HG02840 (cell line): ENCODE results near the gene ETV2.
"Not testable (repeated sequence)": the region's sequence is repeated elsewhere in the genome, so short reads cannot be mapped to it uniquely, and the experiment has no call there.

Source experiments
- ATAC-seq: cut with Tn5 transposase; IDR thresholded peaks from one replicate; pipeline ENCODE4 v1.9.1; 2021; ENCODE audit warnings: mild to moderate bottlenecking, moderate library complexity, moderate number of reproducible peaks; ENCODE audit not compliant: unreplicated experiment, low FRiP score

ETV2 gene

DNA sequence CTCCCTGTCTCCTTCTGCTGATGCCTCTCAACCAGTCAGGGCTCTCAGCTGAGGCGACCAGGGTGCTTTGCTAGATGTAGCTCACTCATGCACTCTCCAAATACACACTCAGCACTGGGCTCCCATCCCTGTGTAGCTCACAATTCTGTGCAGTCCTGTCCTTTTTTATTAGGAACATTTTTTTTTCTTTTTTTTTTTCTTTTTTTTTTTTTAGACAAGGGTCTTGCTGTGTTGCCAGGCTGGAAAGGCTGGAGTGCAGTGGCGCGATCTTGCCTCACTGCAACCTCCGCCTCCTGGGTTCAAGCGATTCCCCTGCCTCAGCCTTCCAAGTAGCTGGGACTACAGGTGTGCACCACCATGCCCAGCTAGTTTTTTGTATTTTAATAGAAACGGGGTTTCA, 13.3 kb downstream of the ETV2 start:
- not testable (repeated sequence) for ATAC-seq

DNA sequence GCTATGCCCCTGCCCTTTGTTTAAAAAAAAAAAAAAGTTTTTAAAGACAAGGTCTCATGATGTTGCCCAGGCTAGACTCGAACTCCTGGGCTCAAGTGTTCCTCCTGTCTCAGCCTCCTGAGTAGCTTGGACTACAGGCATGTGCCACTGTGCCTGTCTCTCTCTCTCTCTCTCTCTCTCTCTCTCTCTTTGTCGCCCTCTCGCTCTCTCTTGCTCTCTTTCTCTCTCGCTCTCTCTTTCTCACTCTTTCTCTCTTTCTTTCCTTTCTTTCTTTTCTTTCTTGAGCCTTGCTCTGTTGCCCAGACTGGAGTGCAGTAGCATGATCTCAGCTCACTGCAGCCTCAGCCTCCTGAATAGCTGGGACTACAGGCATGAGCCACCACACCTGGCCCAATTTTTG, 14.1 kb downstream of the ETV2 start:
- no peak for ATAC-seq

DNA sequence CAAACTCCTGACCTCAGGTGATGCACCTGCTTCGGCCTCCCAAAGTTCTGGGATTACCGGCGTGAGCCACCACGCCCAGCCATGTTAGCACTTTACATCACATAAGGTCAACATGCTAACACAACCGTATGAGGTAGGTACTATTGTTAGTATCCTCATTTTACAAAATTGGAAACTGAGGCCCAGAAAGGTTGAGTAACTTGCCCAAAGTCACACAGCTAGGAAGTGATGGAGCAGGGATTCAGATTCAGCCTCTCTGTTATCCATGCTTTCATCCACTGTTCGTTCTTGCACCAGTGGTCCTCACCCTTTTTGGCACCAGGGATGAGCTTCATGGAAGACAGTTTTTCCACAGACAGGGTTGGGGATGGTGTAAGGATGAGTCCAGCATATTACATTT, 15.2 kb downstream of the ETV2 start:
- ATAC-seq, result no peak

DNA sequence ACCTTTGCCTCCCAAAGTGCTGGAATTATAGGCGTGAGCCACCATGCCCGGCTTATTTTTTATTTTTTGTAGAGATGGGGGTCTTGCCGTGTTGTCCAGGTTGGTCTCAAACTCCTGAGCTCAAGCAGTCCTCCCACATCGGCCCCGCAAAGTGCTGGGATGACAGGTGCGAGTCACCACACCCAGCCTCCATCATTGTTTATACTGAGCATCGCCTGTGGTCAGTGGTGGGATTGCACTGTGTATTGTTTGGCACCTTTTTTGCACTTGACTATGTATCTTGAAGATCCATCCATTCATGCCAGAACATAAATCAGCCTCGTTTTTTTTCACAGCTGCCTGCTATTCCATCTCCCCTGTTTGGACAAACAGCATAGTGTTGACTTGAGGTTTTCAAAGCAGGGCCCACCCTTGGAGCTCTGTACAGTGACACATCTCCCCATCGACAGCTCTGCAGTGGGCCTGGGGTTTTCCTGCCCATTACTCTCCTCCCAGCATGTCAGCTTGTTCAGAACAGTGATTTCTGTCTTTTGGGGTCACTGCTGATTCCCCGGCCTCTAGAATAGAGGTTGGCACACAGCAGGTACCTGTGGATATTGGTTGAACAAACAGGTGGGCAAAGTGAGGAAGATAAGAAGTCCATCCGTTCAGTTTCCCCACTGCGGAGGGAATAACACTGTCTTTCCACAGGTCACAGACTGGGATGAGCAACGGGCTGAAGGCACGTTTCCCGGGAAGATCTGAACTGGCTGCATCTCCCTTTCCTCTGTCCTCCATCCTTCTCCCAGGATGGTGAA, 16.6 kb downstream of the ETV2 start:
- no peak for ATAC-seq

DNA sequence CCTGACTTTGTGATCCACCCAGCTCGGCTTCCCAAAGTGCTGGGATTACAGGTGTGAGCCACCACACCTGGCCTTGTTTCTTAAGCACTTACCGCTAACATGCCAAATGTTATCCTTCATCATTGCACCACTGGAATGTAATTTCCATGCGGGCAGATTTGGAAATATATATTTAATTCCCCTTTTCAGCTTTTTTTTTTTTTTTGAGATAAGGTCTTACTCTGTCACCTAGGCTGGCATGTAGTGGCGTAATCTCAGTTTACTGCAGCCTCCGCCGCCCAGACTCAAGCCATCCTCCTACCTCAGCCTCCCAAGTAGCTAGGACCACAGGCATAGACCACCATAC, 20.4 kb downstream of the ETV2 start:
- no peak for ATAC-seq

DNA sequence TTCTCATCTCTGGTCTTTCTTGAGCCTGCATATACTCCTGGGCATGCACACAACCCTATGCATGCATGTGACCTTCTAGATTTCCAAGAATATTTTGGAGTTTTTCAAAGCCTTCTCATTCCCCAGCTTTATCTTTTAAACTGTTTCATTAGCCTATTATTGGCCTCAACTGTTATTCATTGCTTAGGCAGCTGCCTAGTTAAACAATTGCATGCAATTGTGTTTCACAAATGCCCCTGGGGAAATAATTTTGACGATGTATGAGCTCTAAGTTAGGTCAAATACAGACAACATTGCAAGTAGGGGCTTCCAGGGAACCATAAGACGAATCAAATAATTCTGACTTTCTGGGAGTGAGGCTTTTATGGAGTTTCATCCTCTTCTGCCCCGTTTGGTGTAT, 22.4 kb downstream of the ETV2 start:
- ATAC-seq, result no peak

DNA sequence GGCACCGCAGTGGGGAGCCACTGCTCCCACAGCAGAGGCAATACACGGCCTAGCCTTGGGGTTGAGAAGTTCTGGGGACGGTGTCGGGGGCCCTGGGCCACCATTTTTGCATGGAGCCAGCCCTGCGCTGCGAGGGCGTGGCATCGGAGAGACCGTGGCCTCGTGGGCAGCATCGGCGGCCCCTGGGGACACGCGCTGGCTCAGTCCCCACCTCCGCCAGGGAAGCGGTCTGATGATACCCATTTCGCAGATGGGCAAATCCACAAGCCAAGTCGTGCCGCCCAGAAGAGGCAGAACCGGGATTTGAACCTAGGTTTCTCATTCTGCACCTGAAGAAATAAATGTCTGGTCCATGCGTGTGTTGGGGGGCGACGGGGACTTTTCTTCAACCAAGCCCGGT, 23.6 kb downstream of the ETV2 start:
- ATAC-seq, result no peak

DNA sequence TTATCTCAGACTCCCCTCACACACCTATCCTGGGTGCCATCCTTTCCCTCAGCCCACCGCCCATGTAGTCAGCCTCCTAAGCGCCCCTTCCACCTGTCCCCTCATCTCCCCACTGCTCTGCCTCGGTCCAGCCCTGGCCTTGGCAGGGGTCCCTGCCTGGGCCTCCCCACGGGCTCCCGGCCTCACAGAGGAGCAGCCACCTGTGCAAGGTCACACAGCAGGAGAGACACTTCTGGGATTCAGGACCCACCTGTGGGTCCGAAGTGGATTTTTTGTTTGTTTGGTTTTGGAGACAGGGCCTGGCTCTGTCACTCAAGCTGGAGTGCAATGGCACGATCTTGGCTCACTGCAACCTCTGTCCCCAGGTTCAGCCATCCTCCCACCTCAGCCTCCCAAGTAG, 24.1 kb downstream of the ETV2 start:
- ATAC-seq, result no peak

DNA sequence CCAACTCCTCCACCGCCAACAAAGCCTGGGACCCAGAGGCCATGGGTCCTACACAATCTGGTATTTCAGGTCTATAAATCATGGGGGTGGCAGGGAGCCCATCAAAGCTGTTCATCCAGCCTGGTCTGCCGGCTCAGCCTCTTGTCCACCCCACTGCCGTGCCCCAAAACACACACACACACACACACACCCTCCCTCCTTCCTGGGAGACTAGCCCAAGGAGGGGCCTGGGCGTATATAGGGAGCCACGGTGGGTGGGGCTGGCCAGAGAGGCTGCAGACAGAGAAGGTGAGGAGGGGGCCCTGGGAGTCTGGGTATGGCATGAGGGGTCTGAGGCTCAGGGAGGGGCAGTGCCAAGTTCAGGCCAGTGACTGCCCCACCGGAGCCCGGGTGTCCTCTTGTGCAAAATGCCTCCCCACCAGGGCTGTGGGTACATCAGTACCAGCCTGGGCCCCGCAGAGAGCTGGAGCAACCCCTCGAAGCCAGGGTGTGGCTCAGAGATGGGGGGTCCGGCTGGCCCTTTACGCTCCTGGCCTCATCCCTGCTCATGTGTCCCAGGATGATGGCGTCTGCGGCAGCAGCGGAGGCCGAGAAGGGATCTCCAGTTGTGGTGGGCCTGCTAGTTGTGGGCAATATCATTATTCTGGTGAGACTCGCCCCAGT, 24.8 kb downstream of the ETV2 start, which contains the start of gene UPK1A:
TSS of gene UPK1A (plus strand) at position 267 of the 663 bp plus-strand sequence. CDS start at position 563, 296 bp downstream.
- ATAC-seq, result no peak

DNA sequence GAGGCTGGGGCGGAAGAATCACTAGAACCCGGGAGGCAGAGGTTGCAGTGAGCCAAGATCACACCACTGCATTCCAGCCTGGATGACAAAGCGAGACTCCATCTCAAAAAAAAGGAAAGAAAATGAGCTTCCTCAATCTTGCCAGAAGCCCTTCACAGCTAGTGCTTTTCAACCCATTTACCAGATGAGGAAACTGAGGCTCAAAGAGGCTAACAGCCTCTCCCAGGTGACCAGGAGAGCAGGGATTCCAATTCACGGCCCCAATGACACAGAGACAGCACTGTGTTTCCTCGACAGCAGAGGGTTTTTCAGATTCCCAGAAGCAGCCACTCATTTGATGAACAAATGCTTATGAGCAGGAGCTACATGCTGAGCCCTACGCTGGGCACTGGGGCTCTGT, 28.0 kb downstream of the ETV2 start:
- no peak for ATAC-seq

DNA sequence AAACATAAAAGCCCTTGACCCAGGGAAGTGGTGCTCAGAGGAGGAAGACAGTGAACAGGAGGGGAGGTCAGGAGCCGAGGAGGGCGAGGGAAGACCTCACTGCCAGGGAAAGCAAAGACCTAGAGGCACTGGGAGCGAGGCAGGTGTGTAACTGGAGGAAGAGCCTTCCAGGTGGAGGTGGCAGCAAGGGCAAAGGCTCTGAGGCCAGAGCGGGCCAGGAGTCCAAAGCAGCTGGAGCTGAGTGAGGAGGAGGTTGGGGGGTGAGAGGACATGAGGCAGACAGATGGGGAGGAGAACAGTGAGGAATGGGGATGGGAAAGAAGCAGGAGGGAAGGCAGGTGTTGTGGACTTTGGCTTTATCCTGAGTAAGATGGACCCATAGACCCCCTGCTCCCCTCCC, 28.4 kb downstream of the ETV2 start:
- no peak for ATAC-seq

DNA sequence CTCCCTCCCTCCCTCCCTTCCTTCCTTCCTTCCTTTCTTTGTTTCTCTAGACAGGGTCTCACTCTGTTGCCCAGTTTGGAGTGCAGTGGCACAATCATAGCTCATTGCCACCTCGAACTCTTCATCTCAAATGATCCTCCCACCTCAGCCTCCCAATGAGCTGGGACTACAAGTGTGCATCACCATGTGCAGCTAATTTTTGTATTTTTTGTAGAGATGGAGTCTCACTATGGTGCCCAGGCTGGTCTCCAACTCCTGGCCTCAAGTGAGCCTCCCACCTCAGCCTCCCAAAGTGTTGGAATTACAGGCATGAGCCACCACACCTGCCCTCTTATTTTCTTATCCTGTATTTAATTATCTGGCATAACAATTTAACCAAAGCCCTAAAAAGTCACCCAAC, 29.1 kb downstream of the ETV2 start:
- ATAC-seq, result no peak

DNA sequence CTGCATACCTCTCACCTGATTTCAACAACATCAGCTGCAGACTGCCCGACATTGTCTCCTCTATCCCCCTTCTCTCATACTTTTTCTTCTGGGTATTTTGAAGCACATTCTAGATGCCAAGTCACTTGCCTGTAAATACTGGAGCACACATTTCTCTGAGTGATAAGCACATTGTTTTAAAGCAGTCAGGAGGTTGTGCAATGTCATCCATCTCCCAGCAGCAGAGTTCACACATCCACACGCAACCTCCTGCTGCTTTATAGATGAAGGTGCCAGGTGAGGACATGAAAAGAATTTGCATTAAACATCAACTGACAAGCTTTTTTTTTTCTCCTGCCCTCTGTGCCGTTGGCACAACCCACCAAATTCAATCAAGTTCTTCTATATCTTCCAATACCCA, 30.3 kb downstream of the ETV2 start:
- no peak for ATAC-seq

DNA sequence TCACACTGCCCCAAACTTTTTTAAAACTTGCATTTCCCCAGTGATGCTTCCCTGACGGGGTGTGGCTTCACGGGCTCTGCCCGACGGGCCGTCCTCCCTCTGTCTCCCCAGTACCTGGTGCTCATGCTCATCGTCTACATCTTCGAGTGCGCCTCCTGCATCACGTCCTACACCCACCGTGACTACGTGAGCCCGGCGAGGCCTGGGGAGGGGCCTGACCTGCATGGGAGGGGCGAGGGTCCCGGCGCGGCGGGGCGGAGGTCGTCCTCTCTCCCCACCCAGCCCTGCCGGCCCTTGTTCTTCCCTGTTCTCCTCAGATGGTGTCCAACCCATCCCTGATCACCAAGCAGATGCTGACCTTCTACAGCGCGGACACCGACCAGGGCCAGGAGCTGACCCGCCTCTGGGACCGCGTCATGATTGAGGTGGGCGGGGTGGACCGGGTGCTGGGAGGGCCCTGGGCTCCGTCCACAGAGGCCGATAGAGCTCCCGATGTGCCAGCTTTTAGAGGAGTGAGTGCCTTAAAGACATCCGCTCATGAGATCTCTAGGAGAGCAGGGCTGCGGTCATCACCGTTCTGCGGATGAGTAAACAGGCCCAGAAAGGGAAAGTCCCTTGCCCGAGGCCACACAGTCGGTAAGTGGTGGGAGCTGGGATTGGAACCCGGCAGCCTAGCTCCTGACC, 31.7 kb downstream of the ETV2 start:
- ATAC-seq, result no peak

DNA sequence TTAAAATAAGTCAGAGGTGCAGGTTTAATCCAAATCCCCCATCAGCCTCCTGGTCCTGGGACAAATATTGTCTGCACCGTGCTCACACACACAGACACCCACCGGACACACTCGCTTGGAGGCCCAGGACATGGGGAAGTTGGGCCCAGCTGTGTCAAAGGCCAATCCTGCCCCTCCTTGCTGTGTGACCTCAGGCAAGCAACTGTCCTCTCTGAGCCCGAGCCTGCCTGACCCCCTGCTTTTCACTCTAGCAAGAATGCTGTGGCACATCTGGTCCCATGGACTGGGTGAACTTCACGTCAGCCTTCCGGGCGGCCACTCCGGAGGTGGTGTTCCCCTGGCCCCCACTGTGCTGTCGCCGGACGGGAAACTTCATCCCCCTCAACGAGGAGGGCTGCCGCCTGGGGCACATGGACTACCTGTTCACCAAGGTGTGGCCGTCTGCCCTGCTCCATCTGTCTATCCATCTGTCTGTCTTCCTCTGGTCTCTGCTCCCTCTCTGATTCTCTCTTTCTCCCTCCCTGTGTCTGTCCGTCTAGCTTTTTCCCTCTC, 34.1 kb downstream of the ETV2 start:
- no peak for ATAC-seq

DNA sequence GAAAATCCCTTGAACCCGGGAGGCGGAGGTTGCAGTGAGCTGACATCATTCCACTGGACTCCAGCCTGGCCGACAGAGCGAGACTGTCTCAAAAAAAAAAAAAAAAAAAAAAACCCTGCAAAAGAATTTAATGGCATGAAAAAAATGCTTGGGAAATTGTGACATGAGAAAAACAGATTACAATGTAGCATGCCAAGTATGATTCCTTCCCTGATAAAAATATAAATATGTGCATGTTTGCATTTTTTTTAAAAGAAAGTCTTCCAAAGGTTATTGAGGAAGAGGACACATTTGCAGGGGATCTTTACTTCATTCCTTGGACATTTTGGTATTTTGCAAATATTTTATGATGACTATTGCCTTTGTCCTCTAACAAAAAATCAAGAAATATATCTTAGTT, 48.3 kb downstream of the ETV2 start:
- ATAC-seq, result no peak

DNA sequence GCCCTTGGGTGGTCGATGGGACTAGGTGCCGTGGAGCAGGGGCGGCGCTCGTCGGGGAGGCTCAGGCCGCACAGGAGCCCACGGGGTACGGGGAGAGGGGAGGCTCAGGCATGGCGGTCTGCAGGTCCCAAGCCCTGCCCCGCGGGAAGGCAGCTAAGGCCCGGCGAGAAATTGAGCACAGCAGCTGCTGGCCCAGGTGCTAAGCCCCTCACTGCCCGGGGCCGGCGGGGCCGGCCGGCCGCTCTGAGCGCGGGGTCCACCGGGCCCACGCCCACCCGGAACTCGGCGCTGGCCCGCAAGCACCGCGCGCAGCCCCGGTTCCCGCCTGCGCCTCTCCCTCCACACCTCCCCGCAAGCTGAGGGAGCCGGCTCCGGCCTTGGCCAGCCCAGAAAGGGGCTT, 49.6 kb downstream of the ETV2 start:
- ATAC-seq, result not testable (repeated sequence)

DNA sequence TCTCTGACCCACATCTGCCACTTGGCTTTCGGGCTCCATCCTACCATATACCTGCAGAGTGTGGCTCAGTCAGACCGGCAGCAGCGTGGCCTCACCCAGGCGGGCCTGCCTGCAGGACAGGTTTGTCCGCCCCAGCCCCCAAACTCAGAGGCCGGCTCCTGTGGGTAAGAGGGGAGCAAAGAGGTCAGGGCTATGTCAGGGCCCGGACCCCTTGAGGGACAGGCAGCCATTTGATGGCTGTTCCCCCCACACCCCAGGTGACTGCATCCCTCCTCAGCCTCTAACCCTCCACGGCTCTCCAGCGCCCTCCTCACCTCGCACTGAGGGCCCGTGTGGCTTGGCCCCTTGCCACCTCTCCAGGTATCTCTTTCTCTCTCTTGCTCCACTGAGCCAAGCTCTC, 50.5 kb downstream of the ETV2 start:
- ATAC-seq, result no peak

DNA sequence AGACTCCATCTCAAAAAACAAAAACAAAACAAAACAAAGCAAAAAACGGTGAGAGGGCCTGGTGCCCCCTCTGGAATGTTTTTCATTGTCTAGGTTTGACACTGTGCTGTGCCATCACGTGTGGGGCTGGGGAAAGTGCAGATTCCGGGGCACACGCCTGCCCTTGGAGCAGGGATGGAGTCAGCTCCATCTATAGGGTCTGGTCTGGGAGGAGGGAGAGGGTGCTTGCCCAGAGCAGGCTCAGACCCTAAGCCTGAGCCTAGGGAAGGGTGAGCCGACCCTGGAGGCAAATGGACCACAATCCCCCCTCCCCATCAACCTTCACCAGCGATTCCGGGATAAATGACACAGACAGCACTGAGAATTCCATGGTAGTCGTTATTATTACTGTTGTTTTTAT, 51.9 kb downstream of the ETV2 start:
- peak; percentile 11 for ATAC-seq

DNA sequence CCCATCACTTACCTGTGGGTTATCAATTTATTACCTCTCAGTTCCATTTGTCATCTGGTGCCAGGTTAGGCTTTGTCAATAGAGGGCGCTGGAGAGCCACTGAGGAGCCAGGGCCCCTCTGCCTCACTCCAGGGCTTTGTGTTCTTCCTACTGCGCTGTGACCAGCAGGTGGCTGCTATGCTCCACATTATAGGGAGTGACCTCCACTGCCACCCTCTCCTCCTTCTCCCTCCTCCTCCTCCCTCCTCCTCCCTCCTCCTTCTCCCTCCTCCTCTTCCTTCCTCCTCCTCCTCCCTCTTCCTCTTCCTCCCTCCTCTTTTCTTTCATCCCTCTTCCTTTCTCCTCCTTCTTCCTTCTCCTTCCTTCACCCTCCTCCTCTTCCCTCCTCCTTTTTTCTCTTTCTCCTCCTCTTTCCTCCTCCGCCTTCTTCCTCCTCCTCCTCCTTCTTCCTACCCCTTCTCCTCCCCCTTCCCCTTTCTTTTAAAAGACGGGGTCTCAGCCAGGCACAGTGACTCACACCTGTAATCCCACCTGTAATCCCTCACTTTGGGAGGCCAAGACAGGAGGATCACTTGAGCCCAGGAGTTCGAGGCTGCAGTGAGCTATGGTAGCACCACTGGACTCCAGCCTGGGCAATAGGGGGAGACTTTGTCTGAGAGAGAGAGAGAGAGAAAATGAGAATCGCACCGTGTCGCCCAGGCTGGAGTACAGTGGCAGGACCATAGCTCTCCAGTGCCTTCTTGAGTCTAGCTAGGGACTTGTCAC, 52.5 kb downstream of the ETV2 start:
- ATAC-seq, result peak; percentile 62
